GM12872 (cell line): ENCODE results near the gene CDK5.

Source experiments
- CTCF ChIP-seq: IDR thresholded peaks from 3 replicates; pipeline ENCODE4 v1.5.1; 2011; ENCODE audit warnings: low read depth, mild to moderate bottlenecking, low read length, moderate library complexity; ENCODE audit not compliant: insufficient read depth

Gene CDK5

GRCh38 chr7:151056666-151057505 is 811 bp downstream of the CDK5 start:
- TF ChIP-seq CTCF: no peak

- TF ChIP-seq CTCF: no peak
Observed at GRCh38 chr7:151056283-151056665, 1.4 kb downstream of the CDK5 start.

GRCh38 chr7:151053751-151054150 is 3.9 kb downstream of the CDK5 start:
- no peak for TF ChIP-seq CTCF

GRCh38 chr7:151053096-151053495 is 4.6 kb downstream of the CDK5 start:
- TF ChIP-seq CTCF: no peak

GRCh38 chr7:151051108-151051507 is 6.6 kb downstream of the CDK5 start:
- no peak for TF ChIP-seq CTCF

GRCh38 chr7:151048911-151049463 is 8.7 kb downstream of the CDK5 start:
- TF ChIP-seq CTCF: no peak

GRCh38 chr7:151047976-151048815 is 9.5 kb downstream of the CDK5 start, which contains the start of gene ASIC3:
Gene ASIC3 (plus strand): TSS chr7:151048531. CDS start chr7:151048886, 355 bp downstream.
- no peak for TF ChIP-seq CTCF
